Right ventricle myocardium inferior (tissue), 1 donor: ENCODE data around the gene PCBP3. TPM values are rescaled to one million over a fixed set of nuclear protein-coding genes. Genes with fewer than 3 reads are reported as not detected.
"Not testable (repeated sequence)": the region's sequence is repeated elsewhere in the genome, so short reads cannot be mapped to it uniquely, and the experiment has no call there.

Experiments used
- ATAC-seq: fragments of 200-7000 bp; cut with Tn5 transposase; one replicate; pipeline ENCODE4 v1.9.1; 2020; ENCODE audit warnings: mild to moderate bottlenecking, moderate library complexity
- DNase-seq: peaks from one replicate; pipeline ENCODE4 v3.0.0; 2021; ENCODE audit errors: missing footprints
- intact Hi-C: fragments of 100-400 bp; cut with DNase I; formaldehyde crosslinking; loops from one replicate; pipeline ENCODE4 v1.11.0; 2022
- long read RNA-seq: library from polyadenylated mRNA; unstranded; transcript quantifications from one replicate; pipeline ENCODE4 v2.0.0, GENCODE V29; 2021
- total RNA-seq: library from RNA; stranded (reverse); fragmentation: NEBNext Ultra II Directional; extraction: Animal tissue kit (Norgen Biotek cat#: 25700); gene quantifications from one replicate; pipeline ENCODE4 v1.2.1, GENCODE V29; 2021
- donor health status: DM: no; HTN: yes; CAD: no; lungs with severe emphysema.

PCBP3 gene
- total RNA-seq, result 3.7 TPM
- long read RNA-seq, partial matches to known transcripts, result 0 of 2 reads
- long read RNA-seq, other reads (novel, unspliced or antisense), result 2 of 2 reads

- intact Hi-C loops, result no loop called here
- ATAC-seq (peak; percentile 94), DNase-seq (peak; percentile 99)
These were observed at the start of gene PCBP3 for GRCh38 chr21:45643021-45643980. Gene PCBP3 (plus strand): TSS chr21:45643725. CDS start chr21:45850086, 206,361 bp downstream.

- ATAC-seq (no peak), DNase-seq (no peak)
- intact Hi-C loops, result loop anchor here (5.0 kb wide), 3 partner anchors 38 to 303 kb away; no protein-coding TSS in a partner anchor
These were observed 48.6 kb upstream of the PCBP3 start for GRCh38 chr21:45594721-45595489.

- DNase-seq (no peak), ATAC-seq (no peak)
- intact Hi-C loops, result loop anchor here (5.0 kb wide), 2 partner anchors 118 to 303 kb away; no protein-coding TSS in a partner anchor
These were observed 47.8 kb upstream of the PCBP3 start for GRCh38 chr21:45595574-45596295.

- intact Hi-C loops, result loop anchor here (5.0 kb wide), 2 partner anchors 120 to 305 kb away; no protein-coding TSS in a partner anchor
- ATAC-seq, result peak; percentile 81
- DNase-seq, result peak; percentile 87
These were observed 46.7 kb upstream of the PCBP3 start for GRCh38 chr21:45596704-45597318.

- ATAC-seq (no peak), DNase-seq (no peak)
These were observed 45.4 kb upstream of the PCBP3 start for GRCh38 chr21:45598109-45598508.

GRCh38 chr21:45598666-45599065, 44.9 kb upstream of the PCBP3 start:
- ATAC-seq (no peak), DNase-seq (no peak)
- intact Hi-C loops, result loop anchor here (5.0 kb wide), 2 partner anchors 121 to 306 kb away; no protein-coding TSS in a partner anchor

More at GRCh38 chr21:45598109-45598508, 45.4 kb upstream of the PCBP3 start:
- intact Hi-C loops, result loop anchor here (5.0 kb wide), 2 partner anchors 121 to 306 kb away; no protein-coding TSS in a partner anchor

GRCh38 chr21:45599146-45599581, 44.4 kb upstream of the PCBP3 start:
- ATAC-seq (no peak), DNase-seq (no peak)
- intact Hi-C loops, result loop anchor here (5.0 kb wide), 2 partner anchors 122 to 307 kb away; no protein-coding TSS in a partner anchor

- no peak for ATAC-seq
- intact Hi-C loops, result no loop called here
- DNase-seq, result no peak
These were observed 43.3 kb upstream of the PCBP3 start for GRCh38 chr21:45600248-45600647.

- no peak for ATAC-seq
- intact Hi-C loops, result no loop called here
- DNase-seq, result no peak
These were observed 42.0 kb upstream of the PCBP3 start for GRCh38 chr21:45601551-45601950.

- ATAC-seq, result no peak
- intact Hi-C loops, result no loop called here
- DNase-seq, result no peak
These were observed 41.4 kb upstream of the PCBP3 start for GRCh38 chr21:45602106-45602505.

GRCh38 chr21:45603481-45603880, 40.0 kb upstream of the PCBP3 start:
- no peak for ATAC-seq
- no peak for DNase-seq
- intact Hi-C loops, result no loop called here

GRCh38 chr21:45604681-45605080, 38.8 kb upstream of the PCBP3 start:
- ATAC-seq, DNase-seq, intact Hi-C loops: not testable (repeated sequence)

GRCh38 chr21:45607021-45607908, 36.3 kb upstream of the PCBP3 start:
- DNase-seq, result no peak
- no peak for ATAC-seq
- intact Hi-C loops, result no loop called here

- intact Hi-C loops, result no loop called here
- ATAC-seq (no peak), DNase-seq (no peak)
These were observed 35.6 kb upstream of the PCBP3 start for GRCh38 chr21:45607909-45608295.

GRCh38 chr21:45608747-45609470, 34.6 kb upstream of the PCBP3 start:
- ATAC-seq, DNase-seq, intact Hi-C loops: not testable (repeated sequence)

GRCh38 chr21:45609616-45610015, 33.9 kb upstream of the PCBP3 start:
- ATAC-seq, intact Hi-C loops, DNase-seq: not testable (repeated sequence)
